GM18909 (cell line): ENCODE measurements around the gene METTL9.

Experiments
- ATAC-seq: cut with Tn5 transposase; IDR thresholded peaks from one replicate; pipeline ENCODE4 v1.9.1; 2021; ENCODE audit warnings: mild to moderate bottlenecking; ENCODE audit not compliant: unreplicated experiment, poor library complexity

The METTL9 gene

DNA sequence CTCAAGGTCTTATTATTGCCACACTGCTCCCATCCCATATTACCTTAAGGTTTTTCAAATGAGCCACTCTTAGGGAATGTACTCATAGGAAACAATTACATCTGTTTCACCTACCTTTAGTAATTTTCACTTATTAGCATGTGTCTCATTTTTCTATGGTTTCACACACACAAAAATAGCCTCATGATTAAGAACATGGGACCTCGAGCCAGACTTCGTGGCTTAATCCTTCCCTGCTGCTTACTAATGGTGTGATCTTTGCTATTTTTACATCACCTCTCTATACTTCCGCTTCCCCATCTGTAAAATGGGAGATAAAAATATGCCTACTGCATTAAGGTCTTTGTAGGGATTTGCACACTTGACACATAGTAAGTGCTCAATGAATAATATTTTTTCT is 102.9 kb downstream of the METTL9 start:
- no peak for ATAC-seq

- ATAC-seq, result no peak
These were observed 103.8 kb downstream of the METTL9 start for GRCh38 chr16:21703156-21703555.

DNA sequence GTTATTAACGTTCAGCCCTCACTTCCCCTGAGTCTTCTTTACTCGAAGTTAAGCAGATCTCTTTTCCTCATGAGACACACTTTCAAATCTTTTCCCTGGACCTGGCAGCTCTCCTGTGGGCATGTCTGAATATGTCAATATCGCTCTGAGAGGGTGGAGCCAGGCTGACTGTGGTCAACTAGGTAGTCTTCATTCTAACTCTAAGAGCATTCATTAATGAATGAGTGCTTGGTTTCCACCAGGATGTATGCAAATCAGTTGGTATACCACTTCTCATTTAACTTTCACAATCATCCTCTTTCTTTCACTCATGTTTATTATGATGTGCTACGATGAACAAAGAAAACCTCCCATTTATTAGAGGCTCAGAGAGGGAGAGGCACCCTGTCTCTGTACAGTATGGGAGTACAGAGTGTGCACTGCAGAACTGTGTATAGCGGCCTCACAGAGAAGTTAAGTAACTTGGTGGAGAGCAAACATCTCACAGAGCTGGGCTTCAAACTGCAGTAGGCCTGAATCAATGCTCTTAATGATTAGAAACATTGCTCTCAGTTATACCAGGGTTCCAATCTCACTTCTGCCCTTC is 104.3 kb downstream of the METTL9 start:
- no peak for ATAC-seq

- ATAC-seq, result no peak
These were observed 104.9 kb downstream of the METTL9 start for GRCh38 chr16:21704266-21704665.

DNA sequence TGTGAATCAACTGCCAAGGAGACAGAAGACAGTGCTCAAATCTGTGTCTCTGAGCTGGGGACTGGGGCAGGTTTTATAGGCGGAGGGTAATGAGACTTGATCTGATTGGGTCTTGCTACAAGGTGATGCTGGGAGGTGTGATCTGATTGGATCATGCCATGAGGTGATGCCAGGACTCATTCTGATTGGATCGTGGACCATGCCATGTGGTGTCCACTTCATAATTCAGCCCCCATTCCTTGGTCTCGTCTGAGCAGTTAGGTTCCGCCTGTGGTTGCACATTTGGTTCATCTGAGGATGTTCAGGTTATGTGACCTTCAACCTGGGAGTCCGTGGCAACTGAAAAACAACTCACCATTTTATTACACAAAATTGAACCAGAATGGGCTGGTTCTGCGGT is 105.4 kb downstream of the METTL9 start:
- no peak for ATAC-seq
